CD14-positive monocyte (primary cell): ENCODE data around the gene PLA2G15. TPM values are rescaled to one million over a fixed set of nuclear protein-coding genes. Genes with fewer than 3 reads are reported as not detected.

ENCODE experiments used
- DNase-seq, 3 donors: peaks; one replicate each; pipeline ENCODE4 v3.0.0-alpha.2; 2011 to 2022
- H2AFZ ChIP-seq: 2 replicates; pipeline ENCODE4 v1.6.0; 2012; ENCODE audit warnings: mild to moderate bottlenecking, low read depth, low read length, inconsistent platforms; ENCODE audit not compliant: insufficient read depth, poor library complexity, severe bottlenecking
- H3K27ac ChIP-seq, 2 donors: 1 replicate in 1 of 2; 2 replicates in 1 of 2; pipeline ENCODE4 v1.5.1; 2012 to 2013; ENCODE audit warnings: low read length in 2 of 2, control low read depth in 1 of 2, inconsistent platforms in 1 of 2, low read depth in 1 of 2, mild to moderate bottlenecking in 1 of 2
- H3K27me3 ChIP-seq, 2 donors: one replicate each; pipeline versions ENCODE4 v1.6.0 to v1.6.1; 2011 to 2013; ENCODE audit warnings: low read length in 2 of 2; ENCODE audit not compliant: control insufficient read depth in 2 of 2, insufficient read depth in 2 of 2
- H3K36me3 ChIP-seq, 2 donors: replicated peaks in 1 of 2; 1 replicate in 1 of 2; 2 replicates in 1 of 2; pipeline versions ENCODE4 v1.5.1 to v1.6.1; 2012 to 2013; ENCODE audit warnings: low read length in 2 of 2, control low read depth in 1 of 2, inconsistent platforms in 1 of 2, mild to moderate bottlenecking in 1 of 2; ENCODE audit not compliant: insufficient read depth in 2 of 2, control insufficient read depth in 1 of 2
- H3K4me1 ChIP-seq, 2 donors: 1 replicate in 1 of 2; 2 replicates in 1 of 2; pipeline versions ENCODE4 v1.5.1 to v1.6.1; 2012 to 2013; ENCODE audit warnings: low read length in 2 of 2, control low read depth in 1 of 2, inconsistent platforms in 1 of 2, mild to moderate bottlenecking in 1 of 2, moderate library complexity in 1 of 2; ENCODE audit not compliant: insufficient read depth in 2 of 2, control insufficient read depth in 1 of 2
- H3K4me2 ChIP-seq: replicated peaks from 2 replicates; pipeline ENCODE3; 2012; ENCODE audit warnings: low read length, moderate library complexity, mild to moderate bottlenecking; ENCODE audit not compliant: poor library complexity, severe bottlenecking; ENCODE audit errors: extremely low read depth
- H3K4me3 ChIP-seq, 3 experiments: fragments of 200-600 bp in 1 of 3; sonication (generic) in 1 of 3; replicated peaks in 1 of 3; 1 replicate in 2 of 3; 2 replicates in 1 of 3; pipeline ENCODE4 v1.5.1; 2011 to 2013; ENCODE audit warnings: low read length in 3 of 3, mild to moderate bottlenecking in 3 of 3, control low read depth in 2 of 3, low read depth in 2 of 3, inconsistent platforms in 1 of 3, moderate library complexity in 1 of 3
- H3K79me2 ChIP-seq: 2 replicates; pipeline ENCODE4 v1.6.0; 2012; ENCODE audit warnings: mild to moderate bottlenecking, control low read depth, inconsistent platforms, low read length, moderate library complexity; ENCODE audit not compliant: insufficient read depth
- H3K9ac ChIP-seq: 2 replicates; pipeline ENCODE4 v1.6.0; 2017; ENCODE audit warnings: low read length, mild to moderate bottlenecking; ENCODE audit not compliant: insufficient read depth, poor library complexity, severe bottlenecking
- H3K9me3 ChIP-seq, 2 donors: replicated peaks in 1 of 2; 1 replicate in 1 of 2; 2 replicates in 1 of 2; pipeline versions ENCODE4 v1.5.1 to v1.6.1; 2012 to 2013; ENCODE audit warnings: low read length in 2 of 2, control low read depth in 1 of 2; ENCODE audit not compliant: control insufficient read depth in 1 of 2, insufficient read depth in 1 of 2
- H4K20me1 ChIP-seq: 2 replicates; pipeline ENCODE4 v1.6.0; 2012; ENCODE audit warnings: mild to moderate bottlenecking, low read length, control low read depth, moderate library complexity; ENCODE audit not compliant: insufficient read depth
- H3K27ac Mint-ChIP-seq, 7 donors: one replicate each; pipeline ENCODE4 v1.8.0; 2020; ENCODE audit warnings: mild to moderate bottlenecking in 7 of 7, mixed read lengths in 7 of 7, moderate library complexity in 6 of 7, inconsistent platforms in 2 of 7
- H3K27me3 Mint-ChIP-seq, 3 donors: one replicate each; pipeline ENCODE4 v1.8.0; 2021 to 2022; ENCODE audit warnings: low read depth in 3 of 3, mild to moderate bottlenecking in 3 of 3, mixed read lengths in 3 of 3, moderate library complexity in 3 of 3, inconsistent platforms in 1 of 3
- H3K36me3 Mint-ChIP-seq, 2 donors: one replicate each; pipeline ENCODE4 v1.8.0; 2020; ENCODE audit warnings: mixed read lengths in 2 of 2, inconsistent platforms in 1 of 2, mild to moderate bottlenecking in 1 of 2
- H3K4me1 Mint-ChIP-seq: one replicate; pipeline ENCODE4 v1.8.0; 2020; ENCODE audit warnings: mild to moderate bottlenecking, mixed read lengths
- H3K4me3 Mint-ChIP-seq, 2 donors: one replicate each; pipeline ENCODE4 v1.8.0; 2020; ENCODE audit warnings: mild to moderate bottlenecking in 2 of 2, mixed read lengths in 2 of 2, moderate library complexity in 1 of 2
- H3K9me3 Mint-ChIP-seq, 7 donors: one replicate each; pipeline ENCODE4 v1.8.0; 2020 to 2022; ENCODE audit warnings: mixed read lengths in 7 of 7, mild to moderate bottlenecking in 6 of 7, moderate library complexity in 6 of 7, inconsistent platforms in 2 of 7
- CTCF ChIP-seq: fragments of 200-600 bp; IDR thresholded peaks from one replicate; pipeline ENCODE4 v1.8.0; 2022; ENCODE audit warnings: antibody characterized with exemption, mild to moderate bottlenecking
- WGBS: methylation state at CpG from one replicate; pipeline ENCODE4 v1.1.5; 2013; ENCODE audit warnings: missing lambda C conversion rate; ENCODE audit not compliant: insufficient coverage; 5-methylcytosine and 5-hydroxymethylcytosine counted together
- intact Hi-C, 2 donors: fragments of 100-400 bp; cut with micrococcal nuclease; formaldehyde crosslinking; loops; one replicate each; pipeline versions ENCODE4 v1.15.0 to v1.15.1; 2023
- polyA plus RNA-seq, 3 donors: library from polyadenylated mRNA; depleted of rRNA in 1 of 3; unstranded in 2 of 3; stranded (reverse) in 1 of 3; fragments of 300-500 nt in 2 of 3; fragments of >200 nt in 1 of 3; fragmentation: Illumina TruSeq in 2 of 3; gene quantifications; 1 replicate in 2 of 3; 2 replicates in 1 of 3; pipeline ENCODE4 v1.2.3, GENCODE V29; 2012 to 2021

Gene PLA2G15
- polyA plus RNA-seq, 3 donors, result 27.8 to 34.8 (median 29.5) TPM

- H3K9me3 ChIP-seq, result no peaks in the 10 kb centered on the region
- Mint-ChIP-seq H3K27me3 (no peaks in the 10 kb centered on the region), H3K4me1 (peaks cover 15% of the 10 kb centered on the region), H3K4me3 (no peak overlapping the region), H3K9me3 (no peaks in the 10 kb centered on the region), H3K36me3 (peaks cover 89 to 97% of the 10 kb centered on the region in 2 donors), H3K27ac (peak overlapping the region; percentile 66 to 88 (median 82))
- H3K27me3 ChIP-seq, result no peaks in the 10 kb centered on the region
- no peak overlapping the region for H3K9ac ChIP-seq
- no peak overlapping the region for H2AFZ ChIP-seq
- H3K27ac ChIP-seq, result peak overlapping the region; percentile 11 to 65
- H3K36me3 ChIP-seq, result peaks cover 85 to 100% of the 10 kb centered on the region in 2 donors
- H3K4me3 ChIP-seq, result no peak overlapping the region
- intact Hi-C loops, result no loop called here
- peaks cover 9% of the 10 kb centered on the region for H4K20me1 ChIP-seq
- peaks cover 2% of the 10 kb centered on the region for H3K79me2 ChIP-seq
- DNase-seq, result peak; percentile 30 to 73 (median 47)
- no peak overlapping the region for H3K4me2 ChIP-seq
- no peak for TF ChIP-seq CTCF
- WGBS, result 78% methylated on average over 3 of the region's 6 CpGs
- H3K4me1 ChIP-seq, result peaks cover 11 to 13% of the 10 kb centered on the region in 2 donors
These were observed 51.5 kb downstream of the PLA2G15 start for GRCh38 chr16:68296693-68297092.

DNA sequence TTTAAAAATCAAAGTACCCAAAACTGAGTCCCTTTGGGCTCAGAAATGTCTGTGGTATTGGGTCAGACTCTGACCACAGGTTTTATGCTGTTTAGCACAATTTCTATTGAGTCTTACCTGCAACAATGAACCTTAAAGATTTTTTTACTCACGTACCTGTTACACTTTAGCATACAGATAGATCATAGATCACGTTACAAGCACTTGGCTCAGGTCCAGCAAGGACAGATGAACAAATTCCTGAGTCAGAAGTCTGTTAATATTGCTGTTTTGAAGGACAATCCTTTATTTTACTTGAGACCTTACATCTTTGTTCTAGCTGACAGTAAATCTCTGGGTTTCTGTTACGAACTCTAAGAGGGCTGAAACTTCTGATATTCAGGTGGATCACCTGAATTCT is 52.7 kb downstream of the PLA2G15 start:
- 100% methylated on average over 2 of the region's 3 CpGs for WGBS
- Histone ChIP-seq H3K27me3 (no peaks in the 10 kb centered on the region), H3K36me3 (peaks cover 85 to 100% of the 10 kb centered on the region in 2 donors), H3K4me1 (peaks cover 11 to 13% of the 10 kb centered on the region in 2 donors), H3K4me3 (no peak overlapping the region), H3K27ac (peak overlapping the region in 1 of 2 donors; percentile 65), H3K79me2 (peaks cover 4% of the 10 kb centered on the region), H3K4me2 (no peak overlapping the region), H2AFZ (no peak overlapping the region), H4K20me1 (peaks cover 19% of the 10 kb centered on the region), H3K9me3 (no peaks in the 10 kb centered on the region), H3K9ac (no peak overlapping the region)
- H3K9me3 Mint-ChIP-seq, result no peaks in the 10 kb centered on the region
- H3K27me3 Mint-ChIP-seq, result no peaks in the 10 kb centered on the region
- peak overlapping the region in 1 of 7 donors; percentile 79 for H3K27ac Mint-ChIP-seq
- TF ChIP-seq CTCF, result no peak
- peaks cover 15% of the 10 kb centered on the region for H3K4me1 Mint-ChIP-seq
- DNase-seq, result no peak
- intact Hi-C loops, result no loop called here
- peaks cover 89 to 97% of the 10 kb centered on the region in 2 donors for H3K36me3 Mint-ChIP-seq
- no peak overlapping the region for H3K4me3 Mint-ChIP-seq
